Hepatocyte (in vitro differentiated cells): ENCODE measurements around the gene SCRT2.

Source experiments
- CTCF ChIP-seq: fragments of 200-600 bp; sonication (generic); IDR thresholded peaks from 2 replicates; pipeline ENCODE4 v1.5.1; 2016; ENCODE audit warnings: antibody characterized with exemption, mild to moderate bottlenecking; ENCODE audit not compliant: poor library complexity
- EZH2 ChIP-seq: fragments of 200-600 bp; sonication (generic); IDR thresholded peaks from 2 replicates; pipeline ENCODE4 v1.6.1; 2016; ENCODE audit warnings: antibody characterized with exemption, mild to moderate bottlenecking, borderline replicate concordance

GRCh38 chr20:647479-648019, 28.1 kb downstream of the SCRT2 start:
- no peak for TF ChIP-seq CTCF
- no peak for TF ChIP-seq EZH2
